Dermis blood vessel endothelial cell (primary cell): ENCODE data around the gene CORIN. TPM values are rescaled to one million over a fixed set of nuclear protein-coding genes. Genes with fewer than 3 reads are reported as not detected.
"Not testable (repeated sequence)": the region's sequence is repeated elsewhere in the genome, so short reads cannot be mapped to it uniquely, and the experiment has no call there.

Experiments used
- DNase-seq: peaks from one replicate; pipeline ENCODE4 v3.0.0; 2010
- total RNA-seq: library from RNA; depleted of rRNA; stranded (reverse); fragments of >200 nt; gene quantifications from 2 replicates; pipeline ENCODE4 v1.2.3, GENCODE V29; 2014

CORIN gene
- total RNA-seq, 1 donor from 2014 or later, result 0.51 TPM

- no peak for DNase-seq
Measured at GRCh38 chr4:47553329-47554125, 284.3 kb downstream of the CORIN start.

- no peak for DNase-seq
Measured at GRCh38 chr4:47551682-47552081, 286.2 kb downstream of the CORIN start.

GRCh38 chr4:47550899-47551548 lies 286.8 kb downstream of the CORIN start:
- no peak for DNase-seq

GRCh38 chr4:47550357-47550756 lies 287.5 kb downstream of the CORIN start:
- not testable (repeated sequence) for DNase-seq

Other genes with a start within 250 kb of the CORIN start
- 6.5 and 8.4 TPM in 2 replicates for gene NFXL1, start 76.5 kb upstream of the CORIN start, total RNA-seq
- gene CNGA1, start 178.6 kb upstream of the CORIN start, total RNA-seq, result not detected in 2 replicates
- 0.47 and 0.68 TPM in 2 replicates for gene NIPAL1, start 178.7 kb upstream of the CORIN start, total RNA-seq